ENCODE results near the gene HDAC4. TPM values are rescaled to one million over a fixed set of nuclear protein-coding genes. Genes with fewer than 3 reads are reported as not detected.

Gene HDAC4
- total and polyA plus RNA-seq, 8 donors = 1.7 to 98.8 (median 24.5) TPM

DNA sequence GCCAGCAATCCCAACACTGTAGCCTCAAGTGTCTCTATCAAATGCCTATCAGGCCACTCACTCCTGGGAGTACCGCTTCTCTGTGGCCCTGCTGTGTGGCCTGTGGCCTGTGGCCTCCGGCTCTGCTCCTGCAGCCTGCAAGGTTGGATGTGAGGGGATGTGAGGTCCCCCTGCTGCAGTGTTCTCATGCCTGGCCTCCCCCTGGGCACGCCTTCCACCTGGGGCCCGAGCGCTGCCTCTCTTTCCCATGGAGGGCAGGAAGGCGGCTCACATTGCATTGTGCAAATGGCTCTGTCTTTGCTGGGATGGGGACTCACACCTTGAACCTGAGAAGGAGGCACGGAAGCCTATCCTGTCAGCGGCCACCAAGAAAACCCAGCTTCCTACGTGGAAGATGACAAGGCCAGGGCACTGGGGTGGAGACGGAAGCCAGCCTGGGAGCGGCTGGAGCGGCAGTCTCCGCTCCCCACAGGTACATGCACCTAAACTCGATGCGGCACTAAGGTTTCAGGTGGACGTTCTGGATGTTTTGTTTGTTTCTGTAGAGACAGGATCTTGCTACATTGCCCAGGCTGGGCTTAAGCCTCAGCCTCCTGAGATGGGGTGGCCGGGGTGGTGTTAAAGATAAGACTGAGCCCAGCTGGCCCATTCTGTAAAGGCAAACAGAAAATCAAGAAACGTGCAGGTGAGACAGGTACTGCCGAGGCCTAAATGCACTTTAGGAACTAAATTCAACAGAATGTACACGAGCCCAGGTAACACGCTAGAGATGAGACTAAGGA is 140.1 kb downstream of the HDAC4 start:
- intact Hi-C loops (cut with DNase I; ENCODE audit: low total_unique reads) = no loop called here
- Histone ChIP-seq H3K4me1 (peaks cover 33 to 83% (median 60%) of the 10 kb centered on the region in 4 donors), H3K27me3 (no peaks in the 10 kb centered on the region), H3K9me3 (peaks cover 0 to 4% (median 2%) of the 10 kb centered on the region in 4 donors), H3K4me3 (no peak overlapping the region), H3K36me3 (no peaks in the 10 kb centered on the region), H3K27ac (peak overlapping the region in 1 of 5 donors; percentile 83)
- no peak for DNase-seq
- no peak for TF ChIP-seq EP300 (IDR thresholded peaks at IDR 0.05)
- TF ChIP-seq POLR2A (IDR thresholded peaks at IDR 0.05) = no peak
- TF ChIP-seq POLR2AphosphoS5 (IDR thresholded peaks at IDR 0.05) = no peak
- TF ChIP-seq, protein P1, sequence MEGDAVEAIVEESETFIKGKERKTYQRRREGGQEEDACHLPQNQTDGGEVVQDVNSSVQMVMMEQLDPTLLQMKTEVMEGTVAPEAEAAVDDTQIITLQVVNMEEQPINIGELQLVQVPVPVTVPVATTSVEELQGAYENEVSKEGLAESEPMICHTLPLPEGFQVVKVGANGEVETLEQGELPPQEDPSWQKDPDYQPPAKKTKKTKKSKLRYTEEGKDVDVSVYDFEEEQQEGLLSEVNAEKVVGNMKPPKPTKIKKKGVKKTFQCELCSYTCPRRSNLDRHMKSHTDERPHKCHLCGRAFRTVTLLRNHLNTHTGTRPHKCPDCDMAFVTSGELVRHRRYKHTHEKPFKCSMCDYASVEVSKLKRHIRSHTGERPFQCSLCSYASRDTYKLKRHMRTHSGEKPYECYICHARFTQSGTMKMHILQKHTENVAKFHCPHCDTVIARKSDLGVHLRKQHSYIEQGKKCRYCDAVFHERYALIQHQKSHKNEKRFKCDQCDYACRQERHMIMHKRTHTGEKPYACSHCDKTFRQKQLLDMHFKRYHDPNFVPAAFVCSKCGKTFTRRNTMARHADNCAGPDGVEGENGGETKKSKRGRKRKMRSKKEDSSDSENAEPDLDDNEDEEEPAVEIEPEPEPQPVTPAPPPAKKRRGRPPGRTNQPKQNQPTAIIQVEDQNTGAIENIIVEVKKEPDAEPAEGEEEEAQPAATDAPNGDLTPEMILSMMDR (IDR thresholded peaks at IDR 0.05) = no peak
- WGBS, 5 donors = 90 to 97% (median 93%) methylated on average over 21 of the region's 21 CpGs

DNA sequence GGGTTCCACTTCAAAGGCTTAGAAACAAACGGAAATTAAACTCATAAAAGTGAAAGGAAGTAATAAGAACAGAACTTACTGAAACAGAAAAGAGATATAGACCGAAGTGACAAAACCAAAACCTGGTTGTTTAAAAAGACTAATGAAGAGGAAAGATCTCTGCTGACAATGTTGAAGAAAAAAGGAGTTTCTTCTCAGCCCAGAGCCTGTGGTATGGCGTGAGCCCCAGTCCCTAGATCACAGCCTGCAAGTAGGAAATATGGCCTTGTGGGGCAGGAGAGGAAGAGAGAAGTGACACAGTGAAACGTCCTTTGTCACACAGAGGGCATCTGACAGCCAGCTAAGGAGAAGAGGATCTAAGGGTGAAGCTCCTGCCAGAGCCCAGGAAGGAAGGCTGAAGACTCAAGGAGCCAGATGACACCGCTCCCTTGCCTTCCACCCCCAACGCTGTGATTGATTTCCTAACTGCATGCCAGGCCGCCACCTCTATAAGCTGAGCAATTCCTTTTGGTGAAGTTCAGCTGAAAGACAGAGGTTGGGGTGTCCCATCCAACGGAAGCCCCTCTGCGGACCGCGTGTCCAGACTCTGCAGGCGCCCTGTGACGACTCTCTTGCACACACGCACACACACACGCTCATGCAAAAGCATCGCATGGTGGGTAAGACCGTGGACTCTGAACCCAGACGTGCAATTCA is 141.1 kb downstream of the HDAC4 start:
- TF ChIP-seq POLR2A (IDR thresholded peaks at IDR 0.05) (no peak), EP300 (IDR thresholded peaks at IDR 0.05) (no peak), POLR2AphosphoS5 (IDR thresholded peaks at IDR 0.05) (no peak)
- TF ChIP-seq, protein P1 (IDR thresholded peaks at IDR 0.05) = no peak
- peak overlapping the region in 3 of 5 donors; percentile 19 to 45 (median 40) for H3K27ac ChIP-seq
- no peaks in the 10 kb centered on the region for H3K27me3 ChIP-seq
- peaks cover 0 to 4% (median 2%) of the 10 kb centered on the region in 4 donors for H3K9me3 ChIP-seq
- no peaks in the 10 kb centered on the region for H3K36me3 ChIP-seq
- WGBS, 5 donors = 72 to 88% (median 86%) methylated on average over 18 of the region's 18 CpGs
- H3K4me1 ChIP-seq = peaks cover 23 to 83% (median 53%) of the 10 kb centered on the region in 4 donors
- no peak overlapping the region for H3K4me3 ChIP-seq
- intact Hi-C loops (cut with DNase I; ENCODE audit: low total_unique reads) = no loop called here
- DNase-seq = peak in 1 of 2 donors; percentile 25

DNA sequence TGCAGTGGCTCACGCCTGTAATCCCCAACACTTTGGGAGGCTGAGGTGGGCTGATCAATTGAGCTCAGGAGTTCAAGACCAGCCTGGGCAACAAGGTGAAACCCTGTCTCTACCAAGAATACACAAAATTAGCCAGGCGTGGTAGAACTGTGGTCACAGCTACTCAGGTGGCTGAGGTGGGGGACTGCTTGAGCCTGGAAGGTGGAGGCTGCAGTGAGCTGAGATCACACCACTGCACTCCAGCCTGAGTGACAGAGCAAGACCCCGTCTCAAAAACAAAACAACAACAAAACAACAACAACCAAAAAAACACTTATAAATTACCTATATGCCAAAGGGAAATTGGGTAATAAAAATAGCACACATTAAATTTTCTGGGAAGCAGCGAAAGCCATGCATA is 141.6 kb downstream of the HDAC4 start:
- H3K9me3 ChIP-seq = peaks cover 0 to 4% (median 2%) of the 10 kb centered on the region in 4 donors
- intact Hi-C loops (cut with DNase I; ENCODE audit: low total_unique reads) = no loop called here
- peak overlapping the region in 3 of 5 donors; percentile 19 to 45 (median 40) for H3K27ac ChIP-seq
- DNase-seq = no peak
- no peak overlapping the region for H3K4me3 ChIP-seq
- peaks cover 17 to 78% (median 47%) of the 10 kb centered on the region in 4 donors for H3K4me1 ChIP-seq
- TF ChIP-seq, protein P1 (IDR thresholded peaks at IDR 0.05) = no peak
- no peak for TF ChIP-seq EP300 (IDR thresholded peaks at IDR 0.05)
- no peak for TF ChIP-seq POLR2AphosphoS5 (IDR thresholded peaks at IDR 0.05)
- TF ChIP-seq POLR2A (IDR thresholded peaks at IDR 0.05) = no peak
- WGBS, 5 donors = 83 to 92% (median 87%) methylated on average over 4 of the region's 4 CpGs
- no peaks in the 10 kb centered on the region for H3K36me3 ChIP-seq
- no peaks in the 10 kb centered on the region for H3K27me3 ChIP-seq

DNA sequence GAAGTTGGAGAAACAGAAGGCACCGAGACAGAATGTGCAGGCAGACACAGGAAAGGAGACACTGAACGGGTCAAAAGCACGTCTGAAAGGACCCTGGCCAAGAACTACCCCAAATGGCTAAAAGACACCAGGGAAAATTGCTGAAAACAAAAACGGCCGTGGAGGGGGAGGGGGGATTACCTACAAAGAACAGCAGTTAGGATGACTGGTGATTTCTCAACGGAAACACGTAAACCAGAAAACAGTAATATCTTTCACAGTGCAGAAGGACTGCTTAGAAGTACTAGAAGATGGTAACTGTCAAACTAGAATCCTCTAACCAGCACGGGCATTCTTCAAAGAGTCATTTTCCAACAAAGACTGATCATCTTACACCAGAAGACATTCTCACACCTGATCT is 142.6 kb downstream of the HDAC4 start:
- no peak for DNase-seq
- WGBS, 5 donors = 88 to 92% (median 91%) methylated on average over 8 of the region's 8 CpGs
- intact Hi-C loops (cut with DNase I; ENCODE audit: low total_unique reads) = no loop called here
- H3K36me3 ChIP-seq = no peaks in the 10 kb centered on the region
- H3K4me1 ChIP-seq = peaks cover 9 to 73% (median 43%) of the 10 kb centered on the region in 4 donors
- H3K27ac ChIP-seq = peak overlapping the region in 1 of 5 donors; percentile 27
- no peak for TF ChIP-seq POLR2AphosphoS5 (IDR thresholded peaks at IDR 0.05)
- TF ChIP-seq EP300 (IDR thresholded peaks at IDR 0.05) = no peak
- TF ChIP-seq, protein P1 (IDR thresholded peaks at IDR 0.05) = no peak
- no peak for TF ChIP-seq POLR2A (IDR thresholded peaks at IDR 0.05)
- H3K27me3 ChIP-seq = no peaks in the 10 kb centered on the region
- H3K4me3 ChIP-seq = no peak overlapping the region
- peaks cover 0 to 4% (median 2%) of the 10 kb centered on the region in 4 donors for H3K9me3 ChIP-seq

Data from stomach (tissue), 9 donors.